GM23338 (cell line): ENCODE results near the gene FNDC1. TPM values are rescaled to one million over a fixed set of nuclear protein-coding genes. Genes with fewer than 3 reads are reported as not detected.

Experiments used
- ATAC-seq: fragments of 200-7000 bp; cut with Tn5 transposase; 3 replicates; pipeline ENCODE4 v1.9.1; 2020
- DNase-seq: peaks from one replicate; pipeline ENCODE4 v3.0.0-alpha.2; 2015; ENCODE audit warnings: low spot score
- H2AFZ ChIP-seq: fragments of 200-600 bp; sonication (generic); 2 replicates; pipeline ENCODE4 v1.8.0; 2016; ENCODE audit warnings: antibody characterized with exemption, mild to moderate bottlenecking, moderate library complexity
- H3F3A ChIP-seq: fragments of 200-600 bp; sonication (generic); replicated peaks from 2 replicates; pipeline ENCODE4 v1.8.0; 2017; ENCODE audit warnings: antibody characterized with exemption, mixed run types, low read depth
- H3K27ac ChIP-seq: fragments of 200-600 bp; sonication (generic); 2 replicates; pipeline ENCODE4 v1.6.1; 2016; ENCODE audit warnings: low read depth
- H3K27me3 ChIP-seq: fragments of 200-600 bp; sonication (generic); 2 replicates; pipeline ENCODE4 v1.8.0; 2016; ENCODE audit warnings: mild to moderate bottlenecking, mixed run types, moderate library complexity; ENCODE audit not compliant: insufficient read depth
- H3K36me3 ChIP-seq: fragments of 200-600 bp; sonication (generic); 2 replicates; pipeline ENCODE4 v1.8.0; 2016; ENCODE audit warnings: mild to moderate bottlenecking; ENCODE audit not compliant: insufficient read depth
- H3K4me1 ChIP-seq: fragments of 200-600 bp; sonication (generic); 2 replicates; pipeline ENCODE4 v1.8.0; 2016; ENCODE audit warnings: mild to moderate bottlenecking, moderate library complexity; ENCODE audit not compliant: insufficient read depth
- H3K4me2 ChIP-seq: fragments of 200-600 bp; sonication (generic); 2 replicates; pipeline ENCODE4 v1.7.1; 2017; ENCODE audit warnings: mixed run types
- H3K4me3 ChIP-seq: fragments of 200-600 bp; sonication (generic); 2 replicates; pipeline ENCODE4 v1.6.1; 2016; ENCODE audit warnings: mixed run types
- H3K79me2 ChIP-seq: fragments of 200-600 bp; sonication (generic); replicated peaks from 2 replicates; pipeline ENCODE4 v1.8.0; 2017; ENCODE audit warnings: mild to moderate bottlenecking; ENCODE audit not compliant: insufficient read depth
- H3K9me2 ChIP-seq: fragments of 200-600 bp; sonication (generic); 2 replicates; pipeline ENCODE4 v1.8.0; 2017; ENCODE audit not compliant: insufficient read depth
- H4K20me1 ChIP-seq: fragments of 200-600 bp; sonication (generic); replicated peaks from 2 replicates; pipeline ENCODE4 v1.8.0; 2017; ENCODE audit warnings: mild to moderate bottlenecking; ENCODE audit not compliant: insufficient read depth
- H3K27ac Mint-ChIP-seq: 2 replicates; pipeline ENCODE4 v1.8.0; 2020; ENCODE audit warnings: inconsistent platforms, mild to moderate bottlenecking, moderate library complexity, mixed read lengths
- H3K27me3 Mint-ChIP-seq: 3 replicates; pipeline ENCODE4 v1.8.0; 2022; ENCODE audit warnings: low read depth, mild to moderate bottlenecking, moderate library complexity, mixed read lengths, inconsistent platforms; ENCODE audit not compliant: insufficient read depth, poor library complexity
- H3K36me3 Mint-ChIP-seq: 3 replicates; pipeline ENCODE4 v1.8.0; 2021; ENCODE audit warnings: low read depth, mild to moderate bottlenecking, inconsistent platforms, moderate library complexity, mixed read lengths
- H3K4me1 Mint-ChIP-seq: 3 replicates; pipeline ENCODE4 v1.8.0; 2020; ENCODE audit warnings: mild to moderate bottlenecking, inconsistent platforms, mixed read lengths
- H3K4me3 Mint-ChIP-seq: 3 replicates; pipeline ENCODE4 v1.8.0; 2021; ENCODE audit warnings: moderate library complexity, mild to moderate bottlenecking, inconsistent platforms, mixed read lengths
- H3K9me3 Mint-ChIP-seq: 3 replicates; pipeline ENCODE4 v1.8.0; 2020; ENCODE audit warnings: moderate library complexity, mild to moderate bottlenecking, inconsistent platforms, mixed read lengths
- EZH2 ChIP-seq: fragments of 200-600 bp; sonication (generic); IDR thresholded peaks from one replicate; pipeline ENCODE4 v1.8.0; 2017; ENCODE audit warnings: antibody characterized with exemption, mild to moderate bottlenecking, low read depth; ENCODE audit not compliant: unreplicated experiment
- JUNB ChIP-seq: IDR thresholded peaks from one replicate; pipeline ENCODE4 v1.6.1; 2016; ENCODE audit warnings: antibody characterized with exemption; ENCODE audit not compliant: unreplicated experiment
- NANOG ChIP-seq: IDR thresholded peaks from 2 replicates; pipeline ENCODE4 v1.6.1; 2016; ENCODE audit warnings: antibody characterized with exemption, borderline replicate concordance
- POLR2AphosphoS5 ChIP-seq: IDR thresholded peaks from 2 replicates; pipeline ENCODE4 v1.6.1; 2016; ENCODE audit warnings: antibody characterized with exemption, low read depth
- REST ChIP-seq: IDR thresholded peaks from one replicate; pipeline ENCODE4 v1.6.1; 2018; ENCODE audit warnings: antibody characterized with exemption; ENCODE audit not compliant: unreplicated experiment
- STAT1 ChIP-seq: IDR thresholded peaks from one replicate; pipeline ENCODE4 v1.6.1; 2016; ENCODE audit warnings: antibody characterized with exemption; ENCODE audit not compliant: unreplicated experiment
- ZNF331 ChIP-seq: fragments of 250-450 bp; sonication (Bioruptor Pico); IDR thresholded peaks from 2 replicates; pipeline ENCODE4 v1.5.0; 2020; ENCODE audit warnings: low read depth, mild to moderate bottlenecking, moderate library complexity
- ZNF462 ChIP-seq: fragments of 250-450 bp; sonication (Bioruptor Pico); IDR thresholded peaks from 2 replicates; pipeline ENCODE4 v1.5.0; 2020; ENCODE audit warnings: mild to moderate bottlenecking, moderate library complexity
- polyA plus RNA-seq: library from polyadenylated mRNA; unstranded; fragments of >200 nt; fragmentation: Nextera tagmentation; extraction: Ambion mirVana; gene quantifications from 2 replicates; pipeline ENCODE4 v1.2.1, GENCODE V29; 2016
- total RNA-seq: library from RNA; depleted of rRNA; stranded (reverse); fragments of >200 nt; shearing (Covaris generic); gene quantifications from 2 replicates; pipeline ENCODE4 v1.2.3, GENCODE V29; 2014

Gene FNDC1
- total and polyA plus RNA-seq, 2 experiments from 2014 or later = 0.38 to 0.57 TPM

GRCh38 chr6:159203304-159204005, 34.3 kb downstream of the FNDC1 start:
- H3K27ac ChIP-seq = no peak overlapping the region
- Mint-ChIP-seq H3K4me3 (no peak overlapping the region), H3K9me3 (no peaks in the 10 kb centered on the region), H3K27ac (no peak overlapping the region), H3K27me3 (no peaks in the 10 kb centered on the region), H3K36me3 (no peaks in the 10 kb centered on the region), H3K4me1 (no peaks in the 10 kb centered on the region)
- H3K4me1 ChIP-seq = no peaks in the 10 kb centered on the region
- no peaks in the 10 kb centered on the region for H3F3A ChIP-seq
- no peaks in the 10 kb centered on the region for H3K79me2 ChIP-seq
- no peak overlapping the region for H3K4me2 ChIP-seq
- DNase-seq (no peak), ATAC-seq (no peak)
- no peak for TF ChIP-seq POLR2AphosphoS5
- no peak for TF ChIP-seq REST
- no peak for TF ChIP-seq ZNF331 (CRISPR knock-in tag)
- TF ChIP-seq JUNB = no peak
- TF ChIP-seq STAT1 = no peak
- no peak for TF ChIP-seq NANOG
- H4K20me1 ChIP-seq = no peaks in the 10 kb centered on the region
- 0 out of 2 replicates have a peak, but pooled peaks cover 4% of the 10 kb centered on the region for H3K9me2 ChIP-seq
- H2AFZ ChIP-seq = no peak overlapping the region
- H3K36me3 ChIP-seq = no peaks in the 10 kb centered on the region
- H3K4me3 ChIP-seq = no peak overlapping the region
- H3K27me3 ChIP-seq = no peaks in the 10 kb centered on the region

GRCh38 chr6:159204605-159205004, 35.4 kb downstream of the FNDC1 start:
- no peak for ATAC-seq
- no peak overlapping the region for H3K4me3 Mint-ChIP-seq

More at GRCh38 chr6:159204605-159205004, 35.4 kb downstream of the FNDC1 start:
- Histone ChIP-seq H3K27me3 (no peaks in the 10 kb centered on the region), H3K4me1 (no peaks in the 10 kb centered on the region), H3K27ac (no peak overlapping the region), H3K4me2 (no peak overlapping the region), H4K20me1 (no peaks in the 10 kb centered on the region), H3F3A (no peaks in the 10 kb centered on the region), H2AFZ (no peak overlapping the region), H3K36me3 (no peaks in the 10 kb centered on the region), H3K79me2 (no peaks in the 10 kb centered on the region), H3K9me2 (0 out of 2 replicates have a peak, but pooled peaks cover 4% of the 10 kb centered on the region), H3K4me3 (no peak overlapping the region)
- H3K36me3 Mint-ChIP-seq = no peaks in the 10 kb centered on the region
- TF ChIP-seq ZNF331 (CRISPR knock-in tag) (no peak), ZNF462 (CRISPR knock-in tag) (no peak), EZH2 (no peak), STAT1 (no peak), NANOG (no peak)
- H3K27me3 Mint-ChIP-seq = no peaks in the 10 kb centered on the region
- H3K9me3 Mint-ChIP-seq = no peaks in the 10 kb centered on the region
- no peak for DNase-seq
- H3K4me1 Mint-ChIP-seq = no peaks in the 10 kb centered on the region
- no peak overlapping the region for H3K27ac Mint-ChIP-seq
